Transverse colon (tissue), 4 donors: ENCODE data around the gene MEIOC.

Source experiments
- POLR2AphosphoS5 ChIP-seq, 3 donors: sonication (generic); formaldehyde crosslinking; IDR thresholded peaks; one replicate each; pipeline ENCODE4 v1.6.1; 2016; ENCODE audit warnings: antibody characterized with exemption in 3 of 3
- TF ChIP-seq, protein P1 (sequence below), 5 experiments: fragments of 200-600 bp in 3 of 5; fragments of 450-650 bp in 2 of 5; sonication (generic) in 3 of 5; IDR thresholded peaks; 1 replicate in 2 of 5; 2 replicates in 3 of 5; pipeline ENCODE4 v1.5.1; 2016 to 2017; ENCODE audit warnings: antibody characterized with exemption in 5 of 5, inconsistent platforms in 3 of 5, mild to moderate bottlenecking in 2 of 5, moderate library complexity in 1 of 5

DNA sequence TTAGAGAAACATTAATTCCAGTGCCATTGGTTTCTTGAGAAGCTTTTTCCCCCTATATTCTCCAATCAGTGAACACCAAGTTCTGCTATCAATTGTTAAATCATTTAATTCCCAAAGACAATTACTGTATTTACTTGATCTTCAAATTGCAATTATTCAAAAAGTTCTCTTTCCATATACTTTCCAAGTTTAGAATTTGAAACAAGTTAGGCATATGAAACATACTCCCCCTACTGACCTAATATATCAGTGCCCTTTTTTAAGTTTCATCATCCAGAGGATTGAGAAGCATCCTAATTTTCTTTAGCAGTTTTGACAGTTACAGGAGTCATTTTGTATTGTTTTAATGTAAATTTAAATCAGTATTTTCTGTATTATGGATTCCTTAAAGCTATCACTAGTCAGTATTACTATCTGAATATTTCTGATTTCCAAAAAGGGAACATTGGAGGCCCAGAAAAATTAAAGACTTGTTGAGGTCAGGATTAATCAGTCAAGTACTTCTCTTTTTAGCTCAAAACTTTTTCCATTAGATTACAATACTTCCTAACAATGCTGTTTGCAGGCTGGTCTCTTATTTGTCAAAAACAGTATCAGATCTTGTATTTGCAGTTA lies 16.3 kb downstream of the MEIOC start:
- TF ChIP-seq, protein P1, sequence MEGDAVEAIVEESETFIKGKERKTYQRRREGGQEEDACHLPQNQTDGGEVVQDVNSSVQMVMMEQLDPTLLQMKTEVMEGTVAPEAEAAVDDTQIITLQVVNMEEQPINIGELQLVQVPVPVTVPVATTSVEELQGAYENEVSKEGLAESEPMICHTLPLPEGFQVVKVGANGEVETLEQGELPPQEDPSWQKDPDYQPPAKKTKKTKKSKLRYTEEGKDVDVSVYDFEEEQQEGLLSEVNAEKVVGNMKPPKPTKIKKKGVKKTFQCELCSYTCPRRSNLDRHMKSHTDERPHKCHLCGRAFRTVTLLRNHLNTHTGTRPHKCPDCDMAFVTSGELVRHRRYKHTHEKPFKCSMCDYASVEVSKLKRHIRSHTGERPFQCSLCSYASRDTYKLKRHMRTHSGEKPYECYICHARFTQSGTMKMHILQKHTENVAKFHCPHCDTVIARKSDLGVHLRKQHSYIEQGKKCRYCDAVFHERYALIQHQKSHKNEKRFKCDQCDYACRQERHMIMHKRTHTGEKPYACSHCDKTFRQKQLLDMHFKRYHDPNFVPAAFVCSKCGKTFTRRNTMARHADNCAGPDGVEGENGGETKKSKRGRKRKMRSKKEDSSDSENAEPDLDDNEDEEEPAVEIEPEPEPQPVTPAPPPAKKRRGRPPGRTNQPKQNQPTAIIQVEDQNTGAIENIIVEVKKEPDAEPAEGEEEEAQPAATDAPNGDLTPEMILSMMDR (IDR thresholded peaks at IDR 0.05), result peak; percentile 24 to 42 (median 38)
- TF ChIP-seq POLR2AphosphoS5 (IDR thresholded peaks at IDR 0.05), result no peak
